SK-MEL-5 (cell line): ENCODE measurements around the gene WNT9B. TPM values are rescaled to one million over a fixed set of nuclear protein-coding genes. Genes with fewer than 3 reads are reported as not detected.

Experiments used
- DNase-seq: peaks from one replicate; pipeline ENCODE4 v3.0.0-alpha.2; 2016; ENCODE audit warnings: low read depth, low spot score
- in situ Hi-C: cut with HindIII; loops from 2 replicates; pipeline ENCODE4 v1.10.0; 2016; ENCODE audit warnings: low sequenced_read_pairs, high pct_unique_total_duplicates, low pct_unique_long_range_greater_than_20kb
- polyA plus RNA-seq, 2 experiments: library from polyadenylated mRNA; depleted of rRNA; stranded (reverse); fragments of >200 nt; gene quantifications; 2 replicates each; pipeline ENCODE4 v1.2.3, GENCODE V29; 2015
- total RNA-seq: library from RNA; depleted of rRNA; stranded (reverse); fragments of >200 nt; shearing (Covaris generic); gene quantifications from 2 replicates; pipeline ENCODE4 v1.2.3, GENCODE V29; 2014; rRNA removed

The WNT9B gene
- total RNA-seq = not detected in 2 replicates
- not detected in 2 replicates for polyA plus RNA-seq (2015; cell fraction: cytosol; rRNA removed)
- polyA plus RNA-seq (2015; cell fraction: nucleus; rRNA removed) = not detected in 2 replicates

DNA sequence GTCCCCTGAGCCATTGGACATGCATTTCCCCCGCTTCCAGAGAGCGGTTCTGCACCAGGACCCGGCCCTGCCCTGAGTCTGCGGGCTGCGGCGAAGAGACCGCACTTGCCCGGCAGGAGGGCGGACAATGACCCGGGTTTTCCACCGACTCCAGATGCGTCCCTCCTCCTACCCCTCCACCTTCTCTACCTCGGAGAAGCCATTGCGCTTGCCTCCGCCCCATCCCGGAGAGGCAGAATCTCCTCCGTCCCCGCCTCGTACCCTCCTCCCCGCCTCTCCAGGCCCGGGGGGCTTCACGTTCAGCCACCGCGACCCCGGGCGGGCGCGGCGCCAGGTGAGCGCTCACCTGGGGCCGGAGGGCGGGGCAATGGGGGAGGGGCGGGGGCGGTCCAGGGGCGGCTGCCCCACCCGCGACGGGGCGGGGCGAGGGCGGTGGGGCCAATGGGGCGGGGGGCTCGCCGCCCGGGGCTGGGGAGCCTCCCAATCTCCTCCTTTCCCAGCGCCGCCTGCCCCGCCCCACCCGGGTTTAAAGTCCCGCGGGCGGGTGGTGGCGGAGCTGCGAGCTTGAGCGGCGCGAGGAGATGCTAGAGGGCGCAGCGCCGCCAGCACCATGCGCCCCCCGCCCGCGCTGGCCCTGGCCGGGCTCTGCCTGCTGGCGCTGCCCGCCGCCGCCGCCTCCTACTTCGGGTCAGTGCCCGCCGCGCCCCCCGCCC is at the start of gene WNT9B:
Gene WNT9B (plus strand): TSS at position 555 of the 713 bp plus-strand sequence. CDS start 56 bp downstream, at position 611.
- no peak for DNase-seq
- in situ Hi-C loops = no loop called here

GRCh38 chr17:46802800-46803199 is 48.6 kb upstream of the WNT9B start:
- in situ Hi-C loops = no loop called here
- DNase-seq = no peak

DNA sequence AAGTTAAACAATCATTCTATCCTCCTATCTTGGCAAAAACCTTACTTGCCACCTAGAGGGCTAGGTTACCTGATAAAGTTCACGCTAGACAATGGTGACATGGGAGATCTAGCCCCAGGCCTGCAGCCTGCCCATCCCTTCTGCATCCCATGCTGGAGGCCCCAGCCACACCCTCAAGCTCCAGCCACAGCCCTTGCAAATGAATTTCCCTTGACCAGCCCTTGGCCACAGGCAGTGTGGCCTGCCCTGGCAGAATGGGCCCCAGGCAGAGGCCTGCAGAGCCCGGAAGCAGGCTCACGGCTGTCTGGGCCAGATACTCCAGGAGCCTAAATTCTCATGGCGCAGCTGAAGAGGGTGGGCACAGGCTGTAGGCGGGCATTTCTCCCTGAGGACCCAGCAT is 47.8 kb upstream of the WNT9B start:
- no peak for DNase-seq
- in situ Hi-C loops = no loop called here

- in situ Hi-C loops = no loop called here
- no peak for DNase-seq
These were observed 45.6 kb upstream of the WNT9B start for GRCh38 chr17:46805771-46806170.

DNA sequence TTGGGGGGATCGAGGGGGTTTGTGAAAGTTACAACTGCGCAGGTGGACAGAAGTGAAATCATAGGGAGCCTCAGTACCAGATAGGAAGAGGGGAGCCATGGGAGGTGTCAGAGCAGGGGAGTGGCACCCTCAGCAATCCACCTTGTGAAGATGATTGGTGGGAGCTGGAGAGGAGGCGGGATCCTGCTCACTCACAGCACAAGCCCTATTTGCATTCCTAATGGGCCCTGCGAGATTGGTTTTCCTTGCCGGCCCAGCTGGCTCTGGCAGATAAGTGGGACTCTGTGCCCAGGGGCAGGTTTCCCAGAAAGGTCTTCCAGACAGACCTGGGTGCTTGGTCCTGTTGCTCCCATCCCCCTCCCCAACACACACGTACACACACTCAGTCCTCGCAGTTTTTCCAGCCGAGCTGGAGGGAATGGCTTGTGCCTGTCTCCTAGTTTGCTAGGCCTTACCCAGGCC is 42.2 kb upstream of the WNT9B start:
- DNase-seq = no peak
- in situ Hi-C loops = no loop called here

DNA sequence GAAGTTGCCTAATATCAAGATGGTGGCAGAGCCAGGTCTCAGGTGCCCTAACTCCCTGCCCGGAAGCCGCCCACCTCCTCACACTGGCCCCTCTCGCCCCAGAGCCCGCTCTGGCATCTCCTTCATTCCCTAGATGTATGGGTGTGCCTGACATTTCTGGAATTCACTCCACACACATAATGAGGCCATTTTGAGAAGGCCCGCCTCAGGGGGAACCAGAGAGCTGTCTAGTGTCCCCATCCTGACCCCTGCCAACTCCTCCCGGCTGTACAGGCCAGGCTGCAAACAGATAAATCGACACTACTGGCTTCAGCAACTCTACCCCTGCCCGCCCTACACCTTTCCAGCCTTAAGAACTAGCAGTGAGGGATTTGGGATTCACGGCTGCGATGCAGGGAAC is 40.5 kb upstream of the WNT9B start:
- no peak for DNase-seq
- in situ Hi-C loops = no loop called here

- DNase-seq = no peak
- in situ Hi-C loops = no loop called here
These were observed 39.3 kb upstream of the WNT9B start for GRCh38 chr17:46811978-46812583.

- in situ Hi-C loops = no loop called here
- no peak for DNase-seq
These were observed 38.6 kb upstream of the WNT9B start for GRCh38 chr17:46812624-46813318.

DNA sequence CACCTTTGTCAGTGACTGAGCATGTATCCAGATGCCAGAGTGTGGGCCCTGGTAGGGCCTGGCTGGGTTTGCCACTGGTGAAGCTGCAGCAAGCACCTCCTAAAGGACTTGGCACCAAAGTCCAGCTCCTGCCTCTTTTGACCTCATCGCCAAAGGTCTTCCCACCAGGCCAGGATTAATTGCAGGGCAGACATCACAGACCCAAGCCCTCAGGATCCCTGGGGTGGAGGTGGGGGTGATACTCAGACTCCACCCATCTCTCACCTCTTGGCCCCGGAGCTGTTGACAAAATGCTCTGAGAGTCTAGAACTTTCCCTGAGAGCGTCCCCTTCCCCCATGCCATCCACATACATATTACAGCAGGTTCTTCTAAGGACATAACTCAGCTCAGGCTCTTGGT is 37.5 kb upstream of the WNT9B start:
- in situ Hi-C loops = no loop called here

DNA sequence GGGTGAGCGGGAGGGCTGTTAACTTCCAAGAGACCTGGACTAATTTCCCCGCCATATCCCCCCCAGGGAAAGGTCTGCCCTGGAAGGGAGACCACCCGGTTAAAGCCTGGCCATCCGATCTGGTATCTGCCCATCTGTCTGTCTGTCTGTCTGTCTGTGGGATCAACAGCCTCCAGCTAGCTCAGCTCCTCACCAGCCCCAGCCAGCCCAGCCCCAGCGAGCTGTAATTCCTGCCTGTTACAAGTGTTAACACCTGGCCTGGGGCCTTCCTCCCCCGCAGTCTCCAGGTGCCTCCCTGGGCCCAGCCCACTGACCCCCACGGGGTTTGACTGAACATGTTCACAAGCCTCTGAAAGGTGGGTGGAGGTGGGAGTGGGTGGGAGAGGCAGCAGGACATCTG is 36.9 kb upstream of the WNT9B start:
- DNase-seq = no peak
- in situ Hi-C loops = no loop called here

More for the DNA sequence above, 37.5 kb upstream of the WNT9B start:
- no peak for DNase-seq

DNA sequence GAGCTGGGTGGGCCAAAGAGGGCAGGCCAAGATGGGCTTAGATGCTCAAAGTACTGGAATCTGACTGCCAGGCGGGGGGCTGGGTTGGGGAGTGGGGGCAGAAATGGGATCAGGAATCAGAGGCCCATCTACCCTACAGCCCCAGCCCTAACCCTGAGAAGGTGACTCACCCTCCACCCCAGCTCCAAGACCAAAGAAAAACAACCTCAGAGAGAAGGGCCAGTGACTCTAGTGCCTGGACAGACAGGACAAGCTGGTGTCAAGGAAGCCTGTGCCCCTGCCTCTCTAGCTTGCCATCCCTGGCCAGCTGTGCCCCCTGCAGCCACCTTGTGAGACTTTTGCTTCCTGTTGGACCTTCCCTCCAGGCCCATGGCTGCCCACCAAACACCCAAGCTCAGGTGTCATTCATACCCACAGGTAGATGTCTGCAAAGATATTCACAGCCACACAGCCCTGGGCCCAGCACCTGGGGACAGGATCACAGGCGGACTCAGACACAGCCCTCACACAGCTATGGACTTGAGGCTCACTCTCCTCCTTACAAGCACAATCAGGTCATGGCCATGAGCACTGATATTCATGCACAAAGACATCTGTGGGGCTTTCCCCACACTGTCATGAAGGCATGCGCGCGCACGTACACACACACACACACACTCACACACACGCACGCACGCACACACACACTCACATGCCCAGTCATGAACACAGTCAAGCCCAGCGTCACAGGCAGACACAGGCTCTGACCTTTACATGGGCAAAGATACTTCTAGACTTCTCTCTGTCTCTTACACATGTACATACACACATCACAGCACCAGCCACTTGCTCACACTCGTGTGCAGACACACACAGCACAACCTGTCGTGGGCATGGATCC is 35.7 kb upstream of the WNT9B start:
- in situ Hi-C loops = no loop called here
- DNase-seq = no peak

DNA sequence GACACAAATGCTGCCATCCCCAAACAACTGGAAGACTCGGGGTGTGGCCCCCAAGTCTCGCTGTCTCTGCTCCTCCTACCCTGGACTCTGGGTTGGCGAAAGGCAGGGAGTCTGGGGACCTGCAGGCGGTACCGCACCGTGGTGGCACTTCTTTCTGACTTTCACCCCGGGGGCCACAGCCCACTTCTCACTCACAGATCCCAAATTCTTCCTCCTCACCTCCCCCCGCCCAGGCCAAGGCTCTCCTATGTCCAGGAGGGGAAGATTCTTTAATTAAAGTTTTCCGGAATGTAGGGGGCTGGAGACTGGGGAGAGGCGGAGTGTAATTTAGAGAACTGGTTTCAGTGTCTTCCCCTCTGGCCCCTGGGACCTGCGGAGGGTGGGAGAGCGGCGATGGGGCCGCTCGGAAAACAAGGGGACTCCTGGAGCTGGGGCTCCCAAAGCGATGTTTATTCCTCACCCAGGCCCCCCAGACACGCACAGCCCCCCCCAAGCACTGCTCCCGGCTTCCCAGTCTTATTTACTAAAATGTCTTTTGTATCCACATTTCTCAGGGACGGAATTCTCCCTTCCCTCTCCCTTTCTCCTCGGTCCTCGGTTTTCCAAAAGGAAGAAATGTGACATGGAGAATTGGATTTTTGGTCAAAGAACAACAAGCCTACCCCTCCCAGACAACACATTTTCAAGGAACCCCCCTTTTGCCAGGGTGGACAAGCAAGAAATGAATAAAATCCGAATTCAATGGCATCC is 34.1 kb upstream of the WNT9B start:
- in situ Hi-C loops = no loop called here
- no peak for DNase-seq

DNA sequence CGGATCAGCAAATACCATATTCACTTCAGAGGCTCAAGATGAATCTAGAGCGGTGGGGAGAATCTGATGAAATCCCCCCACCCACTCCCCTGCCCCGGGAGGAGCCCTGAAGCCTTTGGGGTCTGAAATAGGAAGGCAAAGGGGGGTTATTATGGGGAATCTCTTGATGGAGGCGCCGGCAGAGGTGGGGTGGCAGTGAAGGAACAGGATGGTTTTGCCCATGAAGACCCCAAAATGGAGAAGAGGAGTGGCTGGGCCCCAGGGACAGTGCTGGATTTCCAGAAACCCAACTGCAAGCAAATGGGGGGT is 33.5 kb upstream of the WNT9B start:
- DNase-seq = no peak
- in situ Hi-C loops = no loop called here

- in situ Hi-C loops = no loop called here
- no peak for DNase-seq
These were observed 33.0 kb upstream of the WNT9B start, which contains the start of gene WNT3 for GRCh38 chr17:46818316-46818928. Gene WNT3 (minus strand): TSS chr17:46818692. CDS start chr17:46818597, 95 bp downstream.

- no peak for DNase-seq
- in situ Hi-C loops = no loop called here
These were observed 32.2 kb upstream of the WNT9B start for GRCh38 chr17:46818929-46819859.

DNA sequence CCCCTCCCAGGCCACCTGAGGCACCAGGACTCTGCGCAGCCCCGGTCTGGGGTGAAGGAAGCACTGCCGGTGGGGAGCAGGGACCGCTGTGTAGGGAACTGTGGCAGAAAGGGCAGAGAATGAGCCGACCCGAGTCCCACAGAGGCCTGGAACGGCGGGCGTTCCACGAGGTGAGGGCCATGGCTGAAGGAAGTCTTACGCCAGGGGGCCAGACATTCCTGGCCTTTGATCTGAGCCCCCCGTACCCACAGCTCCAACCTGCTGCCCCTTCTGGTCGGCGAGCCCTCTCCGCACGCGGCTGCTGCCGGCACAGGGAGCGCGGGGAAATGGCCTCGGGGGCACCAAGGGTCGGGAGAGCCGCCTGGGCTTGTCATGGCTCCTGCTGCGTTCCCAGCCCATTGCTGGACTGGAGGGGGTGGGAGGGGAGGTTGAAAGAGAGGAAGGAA is 31.5 kb upstream of the WNT9B start:
- in situ Hi-C loops = no loop called here
- no peak for DNase-seq
